ACC112 (cell line): Measurements from ENCODE around the gene SESN1.
"Not testable (repeated sequence)": the region's sequence is repeated elsewhere in the genome, so short reads cannot be mapped to it uniquely, and the experiment has no call there.

ENCODE experiments used
- H2AFZ ChIP-seq: fragments of 200-600 bp; sonication (generic); one replicate; pipeline ENCODE4 v1.6.0; 2017; ENCODE audit warnings: antibody characterized with exemption, low read length; ENCODE audit not compliant: unreplicated experiment
- H3K27ac ChIP-seq: fragments of 200-600 bp; sonication (generic); 2 replicates; pipeline ENCODE4 v1.5.1; 2014; ENCODE audit warnings: low read depth, mild to moderate bottlenecking, antibody characterized with exemption, low read length, moderate library complexity
- H3K27me3 ChIP-seq: fragments of 200-600 bp; sonication (generic); 2 replicates; pipeline ENCODE4 v1.6.1; 2014; ENCODE audit warnings: mild to moderate bottlenecking, antibody characterized with exemption, low read length, moderate library complexity, mixed read lengths; ENCODE audit not compliant: insufficient read depth
- H3K36me3 ChIP-seq: fragments of 200-600 bp; sonication (generic); 2 replicates; pipeline ENCODE4 v1.6.1; 2016; ENCODE audit warnings: mild to moderate bottlenecking, antibody characterized with exemption, low read length, moderate library complexity, mixed read lengths; ENCODE audit not compliant: insufficient read depth
- H3K4me1 ChIP-seq: fragments of 200-600 bp; sonication (generic); one replicate; pipeline ENCODE4 v1.6.1; 2016; ENCODE audit warnings: low read length, mixed read lengths; ENCODE audit not compliant: insufficient read depth, unreplicated experiment, control insufficient read depth
- H3K4me3 ChIP-seq: fragments of 200-600 bp; sonication (generic); 2 replicates; pipeline ENCODE4 v1.5.1; 2014; ENCODE audit warnings: mild to moderate bottlenecking, low read depth, low read length
- H3K79me2 ChIP-seq: fragments of 200-600 bp; sonication (generic); one replicate; pipeline ENCODE4 v1.6.0; 2016; ENCODE audit warnings: low read length; ENCODE audit not compliant: control insufficient read depth, unreplicated experiment, insufficient read depth

Gene SESN1

DNA sequence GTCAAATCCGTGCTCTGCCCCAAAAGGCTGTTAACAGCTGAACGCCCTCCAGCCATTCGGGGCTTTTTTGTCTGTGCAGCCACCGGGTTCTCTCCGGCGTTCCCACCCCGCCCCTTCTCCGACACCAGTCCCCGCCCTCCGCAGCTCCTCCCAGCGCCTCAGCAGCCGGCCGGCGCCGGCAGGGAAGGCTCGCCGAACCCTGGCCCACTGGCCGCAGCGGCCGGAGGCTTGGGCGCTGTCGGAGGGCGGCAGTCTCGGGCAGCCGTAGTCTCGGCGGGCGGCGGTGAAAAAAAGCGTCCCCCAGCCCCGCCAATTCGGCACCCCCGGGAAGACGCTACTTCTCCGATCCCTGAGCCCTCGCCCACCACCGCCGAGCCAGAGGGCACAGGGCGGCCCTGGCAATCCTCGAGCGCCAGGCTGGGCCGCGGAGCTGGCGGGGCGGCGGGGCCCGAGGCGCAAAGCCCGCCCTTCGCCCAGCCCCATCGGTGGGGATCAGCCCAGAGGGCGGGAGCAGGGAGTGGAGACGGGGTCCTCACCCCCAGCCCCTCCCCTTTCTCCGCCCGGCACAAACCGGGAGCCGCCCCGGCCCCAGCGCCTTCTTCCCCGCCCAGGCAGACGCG is at the start of gene SESN1:
TSS of gene SESN1 (minus strand) at position 431 of the 620 bp plus-strand sequence. CDS start 773 bp downstream, outside the sequence.
- Histone ChIP-seq H3K4me1 (peaks cover 21% of the 10 kb centered on the region), H3K27ac (peak within 1 kb of the TSS; percentile 92), H3K79me2 (peaks cover 78% of the 10 kb centered on the region), H3K36me3 (no peaks in the 10 kb centered on the region), H3K4me3 (peak within 1 kb of the TSS; percentile 85), H2AFZ (peak within 1 kb of the TSS; percentile 83), H3K27me3 (no peaks in the 10 kb centered on the region)

DNA sequence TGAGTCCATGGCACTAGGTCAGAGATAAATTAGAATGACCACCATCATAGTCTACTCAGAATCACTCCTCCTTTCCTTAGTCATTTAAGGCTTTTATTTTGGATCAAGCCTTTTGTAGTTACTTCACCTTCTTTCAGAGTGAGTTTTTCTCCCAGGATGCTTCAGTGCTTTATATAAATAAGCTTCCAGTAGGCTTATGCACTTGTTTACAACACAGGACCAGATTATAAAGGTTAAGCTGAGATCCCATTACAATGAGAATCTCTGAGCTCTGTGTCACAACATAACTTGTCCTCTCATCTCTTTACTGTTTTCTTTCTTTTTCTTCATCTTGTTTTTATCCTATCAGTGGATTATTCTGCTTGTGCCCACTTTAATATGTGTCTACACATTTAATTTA is 48.5 kb upstream of the SESN1 start:
- peaks cover 8% of the 10 kb centered on the region; the same call in 1 of the 2 replicates for H3K36me3 ChIP-seq
- no peaks in the 10 kb centered on the region for H3K27me3 ChIP-seq
- no peak overlapping the region for H2AFZ ChIP-seq
- peaks cover 10% of the 10 kb centered on the region for H3K4me1 ChIP-seq
- no peak overlapping the region for H3K4me3 ChIP-seq
- H3K27ac ChIP-seq: no peak overlapping the region
- H3K79me2 ChIP-seq: no peaks in the 10 kb centered on the region

DNA sequence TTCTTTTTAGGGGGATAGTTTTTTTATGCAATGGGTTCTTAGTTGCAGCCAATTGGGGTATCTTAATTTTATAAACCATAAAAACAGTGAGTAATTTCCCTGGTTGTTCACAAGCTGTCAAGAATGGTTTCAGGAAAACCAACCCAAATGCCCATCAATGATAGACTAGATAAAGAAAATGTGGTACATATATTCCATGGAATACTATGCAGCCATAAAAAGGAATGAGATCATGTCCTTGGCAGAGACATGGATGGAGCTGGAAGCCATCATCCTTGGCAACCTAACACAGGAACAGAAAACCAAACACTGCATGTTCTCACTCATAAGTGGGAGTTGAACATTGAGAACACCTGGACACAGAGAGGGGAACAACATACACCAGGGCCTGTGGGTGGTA is 47.4 kb upstream of the SESN1 start:
- H3K4me1 ChIP-seq: peaks cover 10% of the 10 kb centered on the region
- H3K27me3 ChIP-seq, H3K36me3 ChIP-seq, H3K4me3 ChIP-seq, H3K27ac ChIP-seq, H2AFZ ChIP-seq, H3K79me2 ChIP-seq: not testable (repeated sequence)

DNA sequence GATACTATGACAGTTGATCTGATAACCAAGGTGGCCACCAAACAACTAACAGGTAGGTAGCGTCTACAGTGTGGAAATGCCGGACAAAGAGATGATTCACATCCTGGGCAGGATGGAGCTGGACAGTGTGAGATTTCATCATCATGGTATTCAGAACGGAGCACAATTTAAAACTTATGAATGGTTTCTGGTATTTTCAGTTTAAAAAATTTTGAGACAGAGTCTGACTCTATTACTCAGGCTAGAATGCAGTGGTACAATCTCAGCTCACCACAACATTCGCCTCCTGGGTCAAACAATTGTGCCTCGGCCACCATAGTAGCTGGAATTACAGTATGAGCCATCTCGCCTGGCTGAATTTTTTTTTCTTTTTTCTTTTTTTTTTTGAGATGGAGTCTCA is 44.5 kb upstream of the SESN1 start:
- H2AFZ ChIP-seq: no peak overlapping the region
- no peak overlapping the region for H3K4me3 ChIP-seq
- peaks cover 10% of the 10 kb centered on the region for H3K4me1 ChIP-seq
- no peaks in the 10 kb centered on the region for H3K79me2 ChIP-seq
- no peaks in the 10 kb centered on the region for H3K27me3 ChIP-seq
- 0 out of 2 replicates have a peak, but pooled peaks cover 3% of the 10 kb centered on the region for H3K36me3 ChIP-seq
- peak overlapping the region; percentile 58 for H3K27ac ChIP-seq

DNA sequence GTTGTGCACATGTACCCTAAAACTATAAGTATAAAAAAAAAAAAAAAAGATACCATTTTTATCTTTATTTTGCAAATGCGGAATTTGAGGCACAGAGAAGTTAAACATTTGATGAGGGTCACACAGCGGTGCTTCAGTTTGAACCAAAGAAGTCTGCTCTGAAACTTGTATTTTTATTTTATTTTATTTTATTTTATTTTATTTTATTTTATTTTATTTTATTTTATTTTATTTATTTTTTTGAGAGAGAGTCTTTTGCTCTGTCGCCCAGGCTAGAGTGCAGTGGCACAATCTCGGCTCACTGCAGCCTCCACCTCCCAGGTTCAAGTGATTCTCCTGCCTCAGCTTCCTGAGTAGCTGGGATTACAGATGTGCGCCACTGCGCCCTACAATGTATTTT is 41.9 kb upstream of the SESN1 start:
- H2AFZ ChIP-seq, H3K27ac ChIP-seq, H3K79me2 ChIP-seq, H3K27me3 ChIP-seq, H3K4me3 ChIP-seq, H3K36me3 ChIP-seq: not testable (repeated sequence)
- H3K4me1 ChIP-seq: peaks cover 10% of the 10 kb centered on the region

DNA sequence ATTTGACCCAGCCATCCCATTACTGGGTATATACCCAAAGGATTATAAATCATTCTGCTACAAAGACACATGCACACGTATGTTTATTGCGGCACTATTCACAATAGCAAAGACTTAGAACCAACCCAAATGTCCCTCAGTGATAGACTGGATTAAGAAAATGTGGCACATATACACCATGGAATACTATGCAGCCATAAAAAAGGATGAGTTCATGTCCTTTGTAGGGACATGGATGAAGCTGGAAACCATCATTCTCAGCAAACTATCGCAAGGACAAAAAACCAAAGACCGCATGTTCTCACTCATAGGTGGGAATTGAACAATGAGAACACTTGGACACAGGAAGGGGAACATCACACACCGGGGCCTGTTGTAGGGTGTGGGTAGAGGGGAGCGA is 41.4 kb upstream of the SESN1 start:
- H3K4me3 ChIP-seq, H3K27ac ChIP-seq, H3K79me2 ChIP-seq, H3K36me3 ChIP-seq, H2AFZ ChIP-seq, H3K27me3 ChIP-seq: not testable (repeated sequence)
- peaks cover 10% of the 10 kb centered on the region for H3K4me1 ChIP-seq

DNA sequence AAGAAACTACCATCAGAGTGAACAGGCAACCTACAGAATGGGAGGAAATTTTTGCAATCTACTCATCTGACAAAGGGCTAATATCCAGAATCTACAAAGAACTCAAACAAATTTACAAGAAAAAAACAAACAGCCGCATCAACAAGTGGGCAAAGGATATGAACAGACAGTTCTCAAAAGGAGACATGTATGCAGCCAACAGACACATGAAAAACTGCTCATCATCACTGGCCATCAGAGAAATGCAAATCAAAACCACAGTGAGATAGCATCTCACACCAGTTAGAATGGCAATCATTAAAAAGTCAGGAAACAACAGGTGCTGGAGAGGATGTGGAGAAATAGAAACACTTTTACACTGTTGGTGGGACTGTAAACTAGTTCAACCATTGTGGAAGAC is 41.0 kb upstream of the SESN1 start:
- not testable (repeated sequence) for H3K27me3 ChIP-seq, H3K36me3 ChIP-seq, H3K4me3 ChIP-seq, H3K27ac ChIP-seq, H3K79me2 ChIP-seq, H2AFZ ChIP-seq
- H3K4me1 ChIP-seq: peaks cover 10% of the 10 kb centered on the region

DNA sequence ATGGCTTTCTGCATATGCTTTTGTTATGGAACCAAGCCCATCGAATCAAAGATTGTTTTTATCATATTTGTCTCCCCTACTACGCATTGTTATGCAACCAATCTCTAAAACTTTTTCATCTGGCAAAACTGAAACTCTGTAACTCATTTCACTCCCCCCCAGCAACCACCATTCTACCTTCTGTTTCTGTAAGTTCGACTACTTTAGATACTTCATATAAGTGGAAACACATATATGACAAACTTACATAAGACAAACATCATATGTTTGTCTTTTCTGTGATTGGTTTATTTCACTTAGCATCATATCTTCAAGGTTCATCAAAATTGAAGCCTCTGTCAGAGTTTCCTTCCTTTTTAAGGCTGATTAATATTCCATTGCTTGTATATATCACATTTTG is 35.4 kb upstream of the SESN1 start:
- Histone ChIP-seq H3K4me1 (no peaks in the 10 kb centered on the region), H2AFZ (no peak overlapping the region), H3K4me3 (no peak overlapping the region), H3K36me3 (peaks cover 7% of the 10 kb centered on the region; the same call in 1 of the 2 replicates), H3K27ac (no peak overlapping the region), H3K79me2 (peaks cover 12% of the 10 kb centered on the region), H3K27me3 (no peaks in the 10 kb centered on the region)

DNA sequence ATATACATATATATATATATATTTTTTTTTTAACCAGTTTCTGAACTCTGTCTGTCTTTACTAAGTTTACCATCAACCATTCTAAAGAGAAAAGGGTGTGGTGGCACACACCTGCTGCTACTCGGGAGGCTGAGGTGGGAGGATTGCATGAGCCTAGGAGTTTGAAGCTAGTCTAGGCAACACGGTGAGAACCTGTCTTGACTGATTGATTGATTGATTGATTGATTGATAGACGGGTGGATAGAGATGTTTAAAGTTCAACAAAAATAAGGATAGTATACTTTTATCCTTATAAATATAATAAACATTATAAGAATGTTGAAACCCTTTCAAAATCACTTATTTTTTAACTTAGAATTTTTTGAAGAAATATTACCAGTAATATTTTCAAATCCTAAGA is 30.9 kb upstream of the SESN1 start:
- peaks cover 39% of the 10 kb centered on the region for H3K79me2 ChIP-seq
- H3K27ac ChIP-seq: no peak overlapping the region
- H2AFZ ChIP-seq: no peak overlapping the region

DNA sequence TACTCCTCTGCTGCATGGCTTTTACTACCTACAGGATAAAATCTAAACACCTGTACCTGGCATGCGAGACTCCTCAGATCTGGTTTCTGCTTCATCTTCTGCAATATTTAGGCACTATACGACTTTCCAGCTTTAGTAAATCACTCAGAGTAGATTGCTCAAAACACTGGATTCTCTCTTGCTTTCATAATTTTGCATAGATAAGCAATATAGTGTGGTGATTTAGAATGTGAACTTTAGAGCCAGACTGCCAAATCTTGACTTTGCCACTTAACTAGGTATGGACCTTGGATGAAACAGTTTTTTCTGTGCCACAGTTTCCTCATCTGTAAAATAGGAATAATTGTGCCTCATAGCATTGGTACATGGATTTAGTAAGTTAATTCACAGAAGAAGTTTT is 29.6 kb upstream of the SESN1 start:
- H3K4me1 ChIP-seq: peaks cover 21% of the 10 kb centered on the region
- H3K27ac ChIP-seq: no peak overlapping the region
- H3K36me3 ChIP-seq: no peaks in the 10 kb centered on the region
- no peak overlapping the region for H3K4me3 ChIP-seq
- peaks cover 50% of the 10 kb centered on the region for H3K79me2 ChIP-seq
- H3K27me3 ChIP-seq: no peaks in the 10 kb centered on the region
- no peak overlapping the region for H2AFZ ChIP-seq

More for the DNA sequence above, 30.9 kb upstream of the SESN1 start:
- H3K27me3 ChIP-seq: no peaks in the 10 kb centered on the region
- H3K4me1 ChIP-seq: peaks cover 13% of the 10 kb centered on the region
- no peak overlapping the region for H3K4me3 ChIP-seq
- H3K36me3 ChIP-seq: no peaks in the 10 kb centered on the region

DNA sequence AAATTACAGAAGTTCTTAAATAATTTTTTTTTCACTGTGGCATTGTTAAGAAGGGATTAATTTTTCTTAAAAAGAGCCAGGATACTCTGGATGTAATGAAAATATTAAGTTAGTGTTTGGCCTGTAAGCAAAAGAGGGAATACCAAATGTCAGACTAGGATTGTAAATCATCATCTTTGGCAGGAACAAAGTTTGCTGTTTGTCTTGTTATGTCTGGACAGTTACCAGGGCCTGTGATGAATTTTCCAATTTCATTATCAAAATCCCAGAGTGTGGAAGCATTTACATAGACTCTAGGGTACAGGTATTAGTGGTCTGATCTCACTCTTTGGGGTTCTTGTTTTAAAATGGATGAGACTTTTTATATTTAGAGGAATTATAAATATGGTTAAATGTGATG is 26.8 kb upstream of the SESN1 start:
- no peaks in the 10 kb centered on the region for H3K36me3 ChIP-seq
- H3K27me3 ChIP-seq: no peaks in the 10 kb centered on the region
- peak overlapping the region; percentile 60; the same call in 1 of the 2 replicates for H3K4me3 ChIP-seq
- H2AFZ ChIP-seq: no peak overlapping the region
- H3K79me2 ChIP-seq: peaks cover 52% of the 10 kb centered on the region
- peaks cover 28% of the 10 kb centered on the region for H3K4me1 ChIP-seq
- peak overlapping the region; percentile 43 for H3K27ac ChIP-seq
